SK-N-SH treated with all-trans-retinoic acid at 6 μM for 48 hours (cell line): ENCODE measurements around the gene PRR33.

Experiments
- BACH2 ChIP-seq: fragments of 250-450 bp; sonication (Bioruptor Pico); IDR thresholded peaks from 2 replicates; pipeline ENCODE4 v1.9.0; 2021; ENCODE audit warnings: mild to moderate bottlenecking, borderline replicate concordance
- CSDC2 ChIP-seq: fragments of 250-450 bp; sonication (Bioruptor Pico); IDR thresholded peaks from 2 replicates; pipeline ENCODE4 v1.5.0; 2020; ENCODE audit warnings: mild to moderate bottlenecking, moderate library complexity
- TCF4 ChIP-seq: fragments of 250-450 bp; sonication (Bioruptor Pico); IDR thresholded peaks from 2 replicates; pipeline ENCODE4 v1.8.0; 2021; ENCODE audit warnings: mild to moderate bottlenecking, moderate library complexity, borderline replicate concordance
- ZFP30 ChIP-seq: fragments of 450-650 bp; formaldehyde crosslinking; IDR thresholded peaks from 2 replicates; pipeline ENCODE4 v1.5.0; 2022; ENCODE audit warnings: mild to moderate bottlenecking, moderate library complexity
- TF ChIP-seq, protein P1 (sequence below): fragments of 250-450 bp; sonication (Bioruptor Pico); IDR thresholded peaks from 2 replicates; pipeline ENCODE4 v1.5.0; 2020; ENCODE audit warnings: mild to moderate bottlenecking, moderate library complexity
- TF ChIP-seq, protein P2 (sequence below): fragments of 250-450 bp; sonication (Bioruptor Pico); IDR thresholded peaks from 2 replicates; pipeline ENCODE4 v1.5.1; 2021; ENCODE audit warnings: mild to moderate bottlenecking, moderate library complexity
- TF ChIP-seq, protein P3 (sequence below): fragments of 250-450 bp; sonication (Bioruptor Pico); IDR thresholded peaks from 2 replicates; pipeline ENCODE4 v1.5.1; 2020; ENCODE audit warnings: low read depth, mild to moderate bottlenecking, moderate library complexity

DNA sequence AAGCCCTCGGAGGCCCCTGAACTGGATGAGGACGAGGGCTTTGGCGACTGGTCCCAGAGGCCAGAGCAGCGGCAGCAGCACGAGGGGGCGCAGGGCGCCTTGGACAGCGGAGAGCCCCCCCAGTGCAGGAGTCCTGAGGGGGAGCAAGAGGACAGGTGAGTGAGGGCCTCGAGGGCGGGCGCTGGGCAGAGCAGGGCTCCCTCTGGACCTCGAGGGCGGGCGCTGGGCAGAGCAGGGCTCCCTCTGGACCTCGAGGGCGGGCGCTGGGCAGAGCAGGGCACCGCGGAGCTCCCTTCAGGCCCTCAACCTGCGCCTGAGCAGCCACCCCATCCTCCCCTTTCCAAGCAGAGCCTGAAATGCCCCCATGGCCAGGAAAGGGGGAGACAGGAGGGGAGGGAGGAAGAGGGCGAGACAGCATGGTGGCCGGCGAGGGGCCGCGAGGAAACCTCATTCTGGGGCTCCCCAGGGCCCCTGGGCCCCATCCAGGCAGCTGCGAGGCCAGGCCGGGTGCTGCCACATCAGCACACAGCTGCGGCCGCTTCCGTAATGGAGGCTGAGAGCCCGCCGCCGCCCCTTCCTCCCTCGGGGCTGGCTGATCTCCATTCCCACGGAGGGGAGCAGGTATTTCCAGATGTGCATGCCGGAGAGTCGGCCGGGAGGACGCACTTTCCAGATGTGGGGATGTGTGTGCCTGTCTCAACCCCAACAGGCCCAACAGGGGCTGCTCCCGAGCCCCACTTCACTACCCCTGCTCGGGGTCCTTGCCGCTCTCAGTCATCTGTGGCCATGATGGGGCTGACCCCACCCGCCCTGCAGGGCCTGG is 10.0 kb downstream of the PRR33 start:
- TF ChIP-seq, protein P1, sequence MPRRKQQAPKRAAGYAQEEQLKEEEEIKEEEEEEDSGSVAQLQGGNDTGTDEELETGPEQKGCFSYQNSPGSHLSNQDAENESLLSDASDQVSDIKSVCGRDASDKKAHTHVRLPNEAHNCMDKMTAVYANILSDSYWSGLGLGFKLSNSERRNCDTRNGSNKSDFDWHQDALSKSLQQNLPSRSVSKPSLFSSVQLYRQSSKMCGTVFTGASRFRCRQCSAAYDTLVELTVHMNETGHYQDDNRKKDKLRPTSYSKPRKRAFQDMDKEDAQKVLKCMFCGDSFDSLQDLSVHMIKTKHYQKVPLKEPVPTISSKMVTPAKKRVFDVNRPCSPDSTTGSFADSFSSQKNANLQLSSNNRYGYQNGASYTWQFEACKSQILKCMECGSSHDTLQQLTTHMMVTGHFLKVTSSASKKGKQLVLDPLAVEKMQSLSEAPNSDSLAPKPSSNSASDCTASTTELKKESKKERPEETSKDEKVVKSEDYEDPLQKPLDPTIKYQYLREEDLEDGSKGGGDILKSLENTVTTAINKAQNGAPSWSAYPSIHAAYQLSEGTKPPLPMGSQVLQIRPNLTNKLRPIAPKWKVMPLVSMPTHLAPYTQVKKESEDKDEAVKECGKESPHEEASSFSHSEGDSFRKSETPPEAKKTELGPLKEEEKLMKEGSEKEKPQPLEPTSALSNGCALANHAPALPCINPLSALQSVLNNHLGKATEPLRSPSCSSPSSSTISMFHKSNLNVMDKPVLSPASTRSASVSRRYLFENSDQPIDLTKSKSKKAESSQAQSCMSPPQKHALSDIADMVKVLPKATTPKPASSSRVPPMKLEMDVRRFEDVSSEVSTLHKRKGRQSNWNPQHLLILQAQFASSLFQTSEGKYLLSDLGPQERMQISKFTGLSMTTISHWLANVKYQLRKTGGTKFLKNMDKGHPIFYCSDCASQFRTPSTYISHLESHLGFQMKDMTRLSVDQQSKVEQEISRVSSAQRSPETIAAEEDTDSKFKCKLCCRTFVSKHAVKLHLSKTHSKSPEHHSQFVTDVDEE (CRISPR knock-in tag): no peak
- TF ChIP-seq BACH2 (CRISPR knock-in tag): no peak
- TF ChIP-seq, protein P2, sequence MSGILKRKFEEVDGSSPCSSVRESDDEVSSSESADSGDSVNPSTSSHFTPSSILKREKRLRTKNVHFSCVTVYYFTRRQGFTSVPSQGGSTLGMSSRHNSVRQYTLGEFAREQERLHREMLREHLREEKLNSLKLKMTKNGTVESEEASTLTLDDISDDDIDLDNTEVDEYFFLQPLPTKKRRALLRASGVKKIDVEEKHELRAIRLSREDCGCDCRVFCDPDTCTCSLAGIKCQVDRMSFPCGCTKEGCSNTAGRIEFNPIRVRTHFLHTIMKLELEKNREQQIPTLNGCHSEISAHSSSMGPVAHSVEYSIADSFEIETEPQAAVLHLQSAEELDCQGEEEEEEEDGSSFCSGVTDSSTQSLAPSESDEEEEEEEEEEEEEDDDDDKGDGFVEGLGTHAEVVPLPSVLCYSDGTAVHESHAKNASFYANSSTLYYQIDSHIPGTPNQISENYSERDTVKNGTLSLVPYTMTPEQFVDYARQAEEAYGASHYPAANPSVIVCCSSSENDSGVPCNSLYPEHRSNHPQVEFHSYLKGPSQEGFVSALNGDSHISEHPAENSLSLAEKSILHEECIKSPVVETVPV (CRISPR knock-in tag): no peak
- TF ChIP-seq ZFP30 (CRISPR knock-in tag): no peak
- no peak for TF ChIP-seq TCF4 (CRISPR knock-in tag)
- TF ChIP-seq, protein P3, sequence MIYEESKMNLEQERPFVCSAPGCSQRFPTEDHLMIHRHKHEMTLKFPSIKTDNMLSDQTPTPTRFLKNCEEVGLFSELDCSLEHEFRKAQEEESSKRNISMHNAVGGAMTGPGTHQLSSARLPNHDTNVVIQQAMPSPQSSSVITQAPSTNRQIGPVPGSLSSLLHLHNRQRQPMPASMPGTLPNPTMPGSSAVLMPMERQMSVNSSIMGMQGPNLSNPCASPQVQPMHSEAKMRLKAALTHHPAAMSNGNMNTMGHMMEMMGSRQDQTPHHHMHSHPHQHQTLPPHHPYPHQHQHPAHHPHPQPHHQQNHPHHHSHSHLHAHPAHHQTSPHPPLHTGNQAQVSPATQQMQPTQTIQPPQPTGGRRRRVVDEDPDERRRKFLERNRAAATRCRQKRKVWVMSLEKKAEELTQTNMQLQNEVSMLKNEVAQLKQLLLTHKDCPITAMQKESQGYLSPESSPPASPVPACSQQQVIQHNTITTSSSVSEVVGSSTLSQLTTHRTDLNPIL (CRISPR knock-in tag): no peak
- no peak for TF ChIP-seq CSDC2 (CRISPR knock-in tag)
